Retinal pigment epithelial cell (primary cell): ENCODE measurements around the gene SLIT1.

Experiments
- DNase-seq: peaks from one replicate; pipeline ENCODE4 v3.0.0-alpha.2; 2010; ENCODE audit warnings: low read depth
- H3K4me3 ChIP-seq: 2 replicates; pipeline ENCODE4 v1.5.1; 2011; ENCODE audit warnings: mild to moderate bottlenecking, low read length, control low read depth, moderate library complexity
- TF ChIP-seq, protein P1 (sequence below): conservative IDR thresholded peaks from 2 replicates; pipeline ENCODE4 v1.5.1; 2011; ENCODE audit warnings: low read depth, low read length, control low read depth, inconsistent platforms

The SLIT1 gene

DNA sequence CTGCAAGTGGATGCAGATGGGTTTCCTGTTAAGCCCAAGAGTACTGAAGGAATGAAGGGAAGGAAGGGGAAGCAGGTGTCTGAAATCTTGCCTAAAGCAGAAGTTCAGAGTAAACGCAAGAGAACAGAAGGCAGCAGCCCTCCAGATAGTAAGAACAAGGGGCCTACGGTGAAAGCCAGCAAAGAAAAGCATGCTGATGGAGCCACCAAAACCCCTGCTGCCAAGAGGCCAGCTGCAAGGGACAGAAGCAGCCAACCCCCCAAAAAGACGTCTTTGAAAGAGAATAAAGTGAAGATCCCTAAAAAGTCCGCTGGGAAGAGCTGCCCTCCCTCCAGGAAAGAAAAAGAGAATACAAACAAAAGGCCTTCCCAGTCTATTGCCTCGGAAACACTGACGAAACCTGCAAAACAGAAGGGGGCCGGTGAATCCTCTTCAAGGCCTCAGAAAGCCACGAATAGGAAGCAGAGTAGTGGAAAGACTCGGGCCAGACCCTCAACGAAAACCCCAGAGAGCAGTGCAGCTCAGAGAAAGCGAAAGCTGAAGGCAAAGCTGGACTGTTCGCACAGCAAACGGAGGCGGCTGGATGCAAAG is 201.1 kb downstream of the SLIT1 start:
- TF ChIP-seq, protein P1, sequence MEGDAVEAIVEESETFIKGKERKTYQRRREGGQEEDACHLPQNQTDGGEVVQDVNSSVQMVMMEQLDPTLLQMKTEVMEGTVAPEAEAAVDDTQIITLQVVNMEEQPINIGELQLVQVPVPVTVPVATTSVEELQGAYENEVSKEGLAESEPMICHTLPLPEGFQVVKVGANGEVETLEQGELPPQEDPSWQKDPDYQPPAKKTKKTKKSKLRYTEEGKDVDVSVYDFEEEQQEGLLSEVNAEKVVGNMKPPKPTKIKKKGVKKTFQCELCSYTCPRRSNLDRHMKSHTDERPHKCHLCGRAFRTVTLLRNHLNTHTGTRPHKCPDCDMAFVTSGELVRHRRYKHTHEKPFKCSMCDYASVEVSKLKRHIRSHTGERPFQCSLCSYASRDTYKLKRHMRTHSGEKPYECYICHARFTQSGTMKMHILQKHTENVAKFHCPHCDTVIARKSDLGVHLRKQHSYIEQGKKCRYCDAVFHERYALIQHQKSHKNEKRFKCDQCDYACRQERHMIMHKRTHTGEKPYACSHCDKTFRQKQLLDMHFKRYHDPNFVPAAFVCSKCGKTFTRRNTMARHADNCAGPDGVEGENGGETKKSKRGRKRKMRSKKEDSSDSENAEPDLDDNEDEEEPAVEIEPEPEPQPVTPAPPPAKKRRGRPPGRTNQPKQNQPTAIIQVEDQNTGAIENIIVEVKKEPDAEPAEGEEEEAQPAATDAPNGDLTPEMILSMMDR = no peak
- DNase-seq = no peak
- no peak overlapping the region for H3K4me3 ChIP-seq

DNA sequence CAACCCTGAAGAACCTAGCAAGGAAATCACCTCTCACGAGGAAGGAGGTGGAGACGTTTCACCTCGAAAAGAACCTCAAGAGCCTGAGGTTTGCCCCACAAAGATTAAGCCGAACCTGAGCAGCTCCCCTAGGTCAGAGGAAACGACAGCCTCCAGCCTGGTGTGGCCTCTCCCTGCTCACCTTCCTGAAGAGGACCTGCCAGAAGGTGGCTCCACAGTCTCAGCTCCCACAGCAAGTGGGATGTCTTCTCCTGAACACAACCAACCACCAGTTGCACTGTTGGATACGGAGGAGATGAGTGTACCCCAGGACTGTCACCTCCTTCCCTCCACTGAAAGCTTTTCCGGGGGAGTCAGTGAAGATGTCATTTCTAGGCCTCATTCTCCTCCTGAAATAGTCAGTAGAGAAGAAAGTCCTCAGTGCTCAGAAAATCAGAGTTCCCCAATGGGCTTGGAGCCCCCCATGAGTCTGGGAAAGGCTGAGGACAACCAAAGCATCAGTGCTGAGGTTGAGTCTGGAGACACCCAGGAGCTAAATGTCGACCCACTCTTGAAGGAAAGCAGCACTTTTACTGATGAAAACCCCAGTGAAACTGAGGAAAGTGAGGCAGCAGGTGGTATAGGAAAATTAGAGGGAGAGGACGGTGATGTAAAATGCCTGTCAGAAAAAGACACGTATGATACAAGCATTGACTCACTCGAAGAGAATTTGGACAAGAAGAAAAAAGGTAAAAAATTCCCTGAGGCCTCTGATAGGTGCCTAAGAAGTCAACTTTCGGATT is 203.4 kb downstream of the SLIT1 start:
- H3K4me3 ChIP-seq = no peak overlapping the region

DNA sequence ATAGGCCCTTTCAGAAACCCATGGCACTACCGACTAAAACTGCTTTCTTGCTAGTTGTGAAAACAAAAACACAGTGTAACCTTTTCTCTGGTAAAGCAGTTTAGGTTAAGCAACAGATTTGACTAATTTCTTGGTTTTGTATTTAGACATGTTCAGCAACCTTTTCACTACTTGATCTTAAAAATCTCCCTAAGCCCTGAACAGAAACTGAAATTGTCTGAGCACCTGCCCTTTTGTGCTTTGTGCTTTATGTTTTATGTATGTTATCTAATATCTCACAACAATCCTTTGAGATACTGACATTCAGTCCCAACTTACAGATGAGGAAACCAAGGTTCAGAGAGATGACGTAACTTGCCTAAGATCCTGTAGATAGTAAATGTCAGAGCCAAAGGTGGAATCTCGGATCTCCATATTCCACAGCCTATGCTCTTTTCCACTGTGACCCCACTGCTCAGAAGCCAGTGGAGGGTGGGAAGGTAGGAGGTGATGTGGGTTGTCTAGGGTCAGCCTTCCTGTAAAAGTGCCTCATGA is 207.1 kb downstream of the SLIT1 start:
- no peak overlapping the region for H3K4me3 ChIP-seq
- TF ChIP-seq, protein P1 = no peak
- no peak for DNase-seq

More for the DNA sequence above, 203.4 kb downstream of the SLIT1 start:
- TF ChIP-seq, protein P1 = no peak
- DNase-seq = no peak

DNA sequence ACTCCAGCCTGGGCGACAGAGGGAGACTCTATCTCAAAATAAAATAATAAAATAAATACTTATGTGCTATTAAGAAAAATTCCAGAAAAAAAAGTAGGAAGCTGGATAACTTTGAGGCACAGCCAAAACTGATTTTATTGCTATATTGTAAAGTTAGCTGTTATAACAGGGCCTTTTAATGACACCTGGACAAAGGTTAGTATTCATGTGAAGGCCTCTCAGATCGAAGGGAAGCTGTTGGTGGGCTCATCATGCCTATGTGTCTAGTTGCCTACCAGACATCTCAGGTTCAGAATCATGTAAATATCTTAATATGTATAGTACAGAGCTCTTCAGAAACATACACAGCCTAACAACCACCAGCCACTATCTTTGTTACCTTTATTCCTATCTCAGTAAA is 210.6 kb downstream of the SLIT1 start:
- TF ChIP-seq, protein P1 = no peak
- no peak overlapping the region for H3K4me3 ChIP-seq
- DNase-seq = no peak

DNA sequence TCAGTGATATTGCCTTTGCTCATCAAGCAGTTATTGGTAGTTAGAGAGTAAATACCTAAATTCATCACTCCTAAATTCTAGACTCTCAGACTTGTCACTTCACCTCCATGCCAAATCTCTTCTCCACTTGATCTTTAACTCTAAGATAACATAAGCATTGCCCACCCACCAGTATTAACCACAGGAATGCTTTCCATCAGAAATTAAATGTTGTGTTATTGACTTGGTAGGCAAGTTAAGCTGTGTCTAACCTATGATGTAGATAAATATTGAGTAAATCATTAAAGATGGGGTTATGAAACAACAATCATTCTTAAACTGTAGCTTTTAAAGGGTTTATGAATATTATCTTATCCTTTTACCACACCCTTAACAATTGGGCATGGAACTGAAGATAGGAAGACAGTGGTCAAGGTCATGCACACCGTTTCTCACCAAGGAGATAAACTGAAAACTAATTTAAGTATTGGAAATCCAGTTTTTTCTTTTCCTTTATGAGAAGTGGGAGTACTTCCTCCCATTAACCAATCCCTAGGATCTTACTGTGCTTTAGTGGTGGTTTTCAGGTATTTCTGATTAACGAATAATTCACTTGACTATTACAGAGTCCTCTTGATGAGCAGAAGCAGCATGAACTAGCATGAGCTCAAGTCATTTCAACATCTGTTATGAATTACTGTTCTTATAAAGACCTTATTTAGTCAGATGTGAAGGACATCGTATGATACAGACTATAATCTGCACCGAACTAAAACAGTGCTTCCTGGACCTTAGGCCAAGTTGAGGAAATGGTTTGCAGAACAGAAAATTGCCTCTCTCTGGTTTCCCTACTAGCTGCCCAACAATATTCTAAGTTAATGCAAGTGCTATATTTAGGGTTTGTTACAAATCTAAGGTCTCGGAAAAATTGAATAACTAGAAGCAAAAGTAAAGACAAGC is 211.7 kb downstream of the SLIT1 start:
- DNase-seq = no peak
- TF ChIP-seq, protein P1 = no peak
- H3K4me3 ChIP-seq = no peak overlapping the region

DNA sequence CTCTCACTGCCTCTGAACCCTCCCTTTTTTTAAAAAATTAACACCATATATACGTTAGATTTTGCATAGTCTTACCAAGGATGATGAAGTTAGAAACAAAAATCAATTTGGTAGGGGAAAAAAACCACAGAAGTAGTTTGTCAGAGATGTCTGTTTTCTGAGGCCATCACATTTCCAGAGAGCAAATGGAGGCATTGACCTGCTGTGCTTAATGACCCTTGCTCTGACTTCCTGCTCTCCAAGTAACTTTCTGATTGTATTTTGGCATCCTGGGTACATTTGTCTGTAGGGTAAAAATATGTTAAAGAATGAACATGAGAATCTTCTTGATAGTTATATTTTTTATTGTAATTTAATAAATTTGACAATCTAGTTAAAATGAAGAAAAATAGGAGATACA is 213.5 kb downstream of the SLIT1 start:
- no peak for DNase-seq

More for the DNA sequence above, 213.5 kb downstream of the SLIT1 start:
- TF ChIP-seq, protein P1 = no peak
- no peak overlapping the region for H3K4me3 ChIP-seq
